Hindlimb muscle (tissue), 1 donor: Measurements from ENCODE around the gene IQGAP3. TPM values are rescaled to one million over a fixed set of nuclear protein-coding genes. Genes with fewer than 3 reads are reported as not detected.
"Not testable (repeated sequence)": the region's sequence is repeated elsewhere in the genome, so short reads cannot be mapped to it uniquely, and the experiment has no call there.

Source experiments
- DNase-seq: peaks from one replicate; pipeline ENCODE4 v3.0.0-alpha.2; 2013
- polyA plus RNA-seq: library from polyadenylated mRNA; unstranded; fragments of 120-200 nt; gene quantifications from one replicate; pipeline ENCODE4 v1.2.1, GENCODE V29; 2013; ENCODE audit not compliant: insufficient read length

Gene IQGAP3
- polyA plus RNA-seq = 6.7 TPM

- peak; percentile 77 for DNase-seq
These were observed at the start of gene IQGAP3 for GRCh38 chr1:156571919-156572662. Gene IQGAP3 (minus strand): TSS chr1:156572565. CDS start chr1:156572529, 36 bp downstream.

- no peak for DNase-seq
These were observed 47.2 kb upstream of the IQGAP3 start for GRCh38 chr1:156619582-156619955.

- no peak for DNase-seq
These were observed 46.7 kb upstream of the IQGAP3 start, which contains the start of gene HAPLN2 for GRCh38 chr1:156618853-156619581. Gene HAPLN2 (plus strand): TSS chr1:156619415. CDS start chr1:156623491, 4,076 bp downstream.

GRCh38 chr1:156616463-156616862 lies 44.1 kb upstream of the IQGAP3 start:
- DNase-seq = no peak

GRCh38 chr1:156615946-156616345 lies 43.6 kb upstream of the IQGAP3 start:
- no peak for DNase-seq

- DNase-seq = no peak
These were observed 40.3 kb upstream of the IQGAP3 start for GRCh38 chr1:156612666-156613065.

- not testable (repeated sequence) for DNase-seq
These were observed 37.7 kb upstream of the IQGAP3 start for GRCh38 chr1:156610072-156610471.

GRCh38 chr1:156608981-156609380 lies 36.6 kb upstream of the IQGAP3 start:
- no peak for DNase-seq

- DNase-seq = no peak
These were observed 35.8 kb upstream of the IQGAP3 start for GRCh38 chr1:156608036-156608674.

- DNase-seq = not testable (repeated sequence)
These were observed 35.0 kb upstream of the IQGAP3 start for GRCh38 chr1:156607344-156607743.

- no peak for DNase-seq
These were observed 30.2 kb upstream of the IQGAP3 start for GRCh38 chr1:156602557-156602993.

- no peak for DNase-seq
These were observed 29.5 kb upstream of the IQGAP3 start for GRCh38 chr1:156601892-156602291.

GRCh38 chr1:156601122-156601830 lies 28.9 kb upstream of the IQGAP3 start, which contains the start of gene GPATCH4:
Gene GPATCH4 (minus strand): TSS chr1:156601479.
- DNase-seq = peak; percentile 86

GRCh38 chr1:156600733-156601121 lies 28.4 kb upstream of the IQGAP3 start:
- DNase-seq = no peak

- DNase-seq = no peak
These were observed 27.4 kb upstream of the IQGAP3 start for GRCh38 chr1:156599811-156600210.

GRCh38 chr1:156598731-156599432 lies 26.5 kb upstream of the IQGAP3 start:
- no peak for DNase-seq

GRCh38 chr1:156598125-156598524 lies 25.8 kb upstream of the IQGAP3 start:
- DNase-seq = no peak

- DNase-seq = no peak
These were observed 24.1 kb upstream of the IQGAP3 start for GRCh38 chr1:156596426-156596825.

GRCh38 chr1:156595016-156595415 lies 22.7 kb upstream of the IQGAP3 start:
- no peak for DNase-seq

- DNase-seq = no peak
These were observed 21.8 kb upstream of the IQGAP3 start for GRCh38 chr1:156594190-156594589.

- DNase-seq = no peak
These were observed 21.3 kb upstream of the IQGAP3 start for GRCh38 chr1:156593661-156593989.
